Femur (tissue), 1 donor: Measurements from ENCODE around the gene TOMM7.
"Not testable (repeated sequence)": the region's sequence is repeated elsewhere in the genome, so short reads cannot be mapped to it uniquely, and the experiment has no call there.

Experiments used
- DNase-seq: peaks from one replicate; pipeline ENCODE4 v3.0.0-alpha.2; 2017

The TOMM7 gene

DNA sequence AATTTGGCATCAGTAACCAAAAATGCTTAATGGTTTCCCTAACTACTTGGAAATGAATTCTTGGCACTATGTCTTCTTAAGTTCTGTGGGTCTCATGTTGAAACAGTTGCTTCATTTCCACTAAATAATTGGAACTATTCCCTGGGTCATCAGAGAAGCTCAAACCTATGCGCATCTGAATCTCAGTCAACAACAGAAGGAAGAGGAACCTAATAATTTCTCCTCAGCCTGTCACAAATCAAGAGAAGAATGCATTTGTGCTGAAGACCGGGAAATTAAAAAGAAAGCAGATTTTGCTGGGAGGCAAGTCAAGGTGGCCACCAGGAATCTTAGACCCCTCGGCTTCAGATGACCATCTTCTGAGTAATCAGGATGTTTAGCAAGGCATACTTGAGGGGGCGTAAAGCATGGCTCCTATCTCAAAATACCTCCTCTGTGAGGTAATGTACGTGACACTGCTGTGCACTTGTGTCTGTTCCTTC, 41.4 kb downstream of the TOMM7 start:
- no peak for DNase-seq

- not testable (repeated sequence) for DNase-seq
Observed at GRCh38 chr7:22779730-22780323, 42.8 kb downstream of the TOMM7 start.

DNA sequence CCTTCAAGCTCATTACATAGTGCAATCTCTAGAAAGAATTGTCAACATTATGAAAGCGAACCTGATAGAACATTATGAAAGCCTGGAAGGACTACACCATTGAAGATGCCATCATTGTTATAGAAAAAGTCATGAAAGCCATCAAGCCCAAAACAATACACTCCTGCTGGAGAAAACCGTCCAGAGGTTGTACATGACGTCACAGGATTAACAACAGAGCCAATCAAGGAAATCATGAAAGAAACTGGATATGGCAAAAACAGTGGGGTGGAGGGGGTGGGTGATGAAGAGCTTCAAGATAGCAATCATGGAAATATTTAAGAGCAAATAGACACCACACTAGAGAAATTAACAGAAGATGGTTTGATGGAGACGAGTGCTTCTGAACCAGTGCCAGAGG, 45.7 kb downstream of the TOMM7 start:
- no peak for DNase-seq

- DNase-seq: no peak
Observed at GRCh38 chr7:22772885-22773284, 49.8 kb downstream of the TOMM7 start.

- DNase-seq: no peak
Observed at GRCh38 chr7:22771872-22772228, 50.8 kb downstream of the TOMM7 start.

DNA sequence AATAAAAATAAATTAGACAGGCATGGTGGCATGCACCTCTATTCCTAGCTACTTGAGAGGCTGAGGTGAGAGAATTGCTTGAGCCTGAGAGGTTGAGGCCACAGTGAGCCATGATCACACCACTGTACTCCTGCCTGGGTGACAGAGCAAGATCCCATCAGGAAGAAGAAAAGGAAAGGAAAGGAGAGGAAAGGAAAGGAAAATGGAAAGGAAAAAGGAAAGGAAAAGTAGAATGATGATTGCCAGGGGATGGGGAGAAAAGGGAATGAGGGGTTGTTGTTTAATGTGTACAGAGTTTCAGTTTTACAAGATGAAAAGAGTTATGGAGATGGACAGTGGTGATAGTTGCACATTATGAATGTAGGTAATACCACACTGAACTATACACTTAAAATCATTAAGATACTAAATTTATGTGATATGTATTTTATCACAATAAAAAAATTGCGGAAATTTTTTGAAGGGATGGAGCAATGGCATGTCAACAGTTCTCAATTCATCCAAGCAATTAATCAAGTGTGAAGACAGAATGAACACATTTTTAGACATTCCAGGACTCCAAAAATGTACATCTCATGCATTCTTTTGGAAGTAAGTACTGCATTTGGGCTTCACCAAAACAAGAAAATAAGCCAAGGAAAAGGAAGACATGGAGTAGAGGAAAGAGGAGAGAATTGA, 51.3 kb downstream of the TOMM7 start:
- DNase-seq: no peak

- no peak for DNase-seq
Observed at GRCh38 chr7:22765609-22766008, 57.0 kb downstream of the TOMM7 start.
